GM18907 (cell line): ENCODE results near the gene CISD3.
"Not testable (repeated sequence)": the region's sequence is repeated elsewhere in the genome, so short reads cannot be mapped to it uniquely, and the experiment has no call there.

ENCODE experiments used
- ATAC-seq: cut with Tn5 transposase; IDR thresholded peaks from one replicate; pipeline ENCODE4 v1.9.1; 2021; ENCODE audit warnings: mild to moderate bottlenecking, moderate library complexity; ENCODE audit not compliant: unreplicated experiment

The CISD3 gene

DNA sequence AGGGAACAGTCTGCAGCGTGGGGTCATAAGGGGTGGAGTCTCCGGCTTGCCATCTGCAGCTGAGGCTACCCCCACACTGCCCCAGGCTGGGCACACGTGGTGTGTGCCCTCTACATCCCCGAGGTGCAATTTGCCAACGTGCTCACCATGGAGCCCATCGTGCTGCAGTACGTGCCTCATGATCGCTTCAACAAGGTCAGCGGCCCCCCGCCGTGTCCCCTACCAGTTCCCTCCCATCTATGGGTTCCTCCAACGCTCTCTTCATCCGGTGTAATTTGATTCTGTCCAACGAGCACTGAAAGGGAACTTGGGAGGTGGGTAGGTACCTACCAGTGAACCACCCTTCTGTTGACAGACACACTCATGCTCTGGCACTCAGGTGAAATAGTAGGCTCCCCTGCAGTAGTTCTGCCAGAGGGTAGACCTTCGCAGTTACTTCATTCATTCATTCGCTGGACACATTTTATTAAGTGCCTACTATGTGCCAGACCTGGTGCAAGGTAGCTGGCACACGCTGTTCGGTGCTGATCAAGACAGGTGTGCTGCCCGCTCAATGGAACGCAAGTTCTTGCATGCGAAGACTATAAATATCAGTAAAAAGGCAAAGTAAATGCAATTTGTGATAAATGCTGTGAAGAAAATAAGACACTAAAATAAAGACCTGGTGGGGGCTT lies 22.3 kb upstream of the CISD3 start:
- ATAC-seq = no peak

- ATAC-seq = no peak
Observed at GRCh38 chr17:38709104-38709820, 20.9 kb upstream of the CISD3 start.

DNA sequence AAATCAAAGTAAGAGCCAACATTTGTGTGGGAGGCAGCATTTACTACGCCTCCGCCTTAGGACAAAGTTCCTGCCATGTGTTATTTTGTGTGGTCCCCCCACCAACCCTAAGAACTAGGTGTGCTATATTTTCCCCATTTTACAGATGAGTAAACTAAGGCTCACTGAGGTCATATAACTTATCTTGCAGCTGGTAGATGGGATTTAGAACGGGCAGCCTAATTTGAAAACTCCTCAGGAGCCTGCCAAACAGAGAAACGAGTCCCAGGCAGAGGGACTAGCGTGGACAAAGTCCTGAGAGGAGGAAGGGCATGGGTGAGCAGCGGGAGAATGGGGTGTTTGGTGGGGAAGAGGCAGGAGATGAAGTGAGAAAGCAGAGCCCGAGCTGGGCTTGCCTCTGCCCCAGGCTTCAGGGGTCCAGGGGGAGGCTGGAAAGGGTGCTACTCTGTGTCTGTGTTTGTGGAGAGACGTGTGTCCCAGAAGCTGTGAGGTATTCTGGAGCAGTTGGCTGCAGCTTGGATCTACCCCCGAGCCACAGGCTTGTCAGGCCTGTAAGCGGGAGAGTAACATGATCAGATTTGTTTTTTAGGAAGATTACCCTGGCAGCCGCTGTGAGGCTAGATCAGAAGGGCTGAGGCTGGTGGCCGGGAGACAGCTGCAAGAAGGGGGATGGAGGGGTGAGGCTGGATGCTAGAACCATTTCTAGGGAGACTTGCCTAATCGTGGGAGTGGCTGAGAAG lies 20.1 kb upstream of the CISD3 start:
- ATAC-seq = no peak

DNA sequence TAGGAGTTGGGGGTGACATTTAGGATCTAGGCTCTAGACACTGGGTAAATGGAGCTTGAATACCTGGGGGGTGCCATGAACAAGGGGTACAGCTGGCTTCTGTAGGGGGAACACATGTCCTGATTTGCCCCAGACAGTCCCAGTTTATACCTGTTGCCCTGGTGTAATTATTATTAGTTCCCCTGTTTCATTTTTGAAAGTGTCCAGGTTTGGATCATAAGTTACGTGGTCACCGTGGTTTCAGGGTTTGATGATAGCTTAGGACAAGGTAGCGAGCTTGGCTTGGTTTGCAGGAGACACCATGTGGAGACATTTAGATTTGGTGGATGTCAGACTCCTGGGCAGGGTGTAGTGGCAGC lies 19.6 kb upstream of the CISD3 start:
- no peak for ATAC-seq

GRCh38 chr17:38710985-38711384 lies 19.2 kb upstream of the CISD3 start:
- no peak for ATAC-seq

DNA sequence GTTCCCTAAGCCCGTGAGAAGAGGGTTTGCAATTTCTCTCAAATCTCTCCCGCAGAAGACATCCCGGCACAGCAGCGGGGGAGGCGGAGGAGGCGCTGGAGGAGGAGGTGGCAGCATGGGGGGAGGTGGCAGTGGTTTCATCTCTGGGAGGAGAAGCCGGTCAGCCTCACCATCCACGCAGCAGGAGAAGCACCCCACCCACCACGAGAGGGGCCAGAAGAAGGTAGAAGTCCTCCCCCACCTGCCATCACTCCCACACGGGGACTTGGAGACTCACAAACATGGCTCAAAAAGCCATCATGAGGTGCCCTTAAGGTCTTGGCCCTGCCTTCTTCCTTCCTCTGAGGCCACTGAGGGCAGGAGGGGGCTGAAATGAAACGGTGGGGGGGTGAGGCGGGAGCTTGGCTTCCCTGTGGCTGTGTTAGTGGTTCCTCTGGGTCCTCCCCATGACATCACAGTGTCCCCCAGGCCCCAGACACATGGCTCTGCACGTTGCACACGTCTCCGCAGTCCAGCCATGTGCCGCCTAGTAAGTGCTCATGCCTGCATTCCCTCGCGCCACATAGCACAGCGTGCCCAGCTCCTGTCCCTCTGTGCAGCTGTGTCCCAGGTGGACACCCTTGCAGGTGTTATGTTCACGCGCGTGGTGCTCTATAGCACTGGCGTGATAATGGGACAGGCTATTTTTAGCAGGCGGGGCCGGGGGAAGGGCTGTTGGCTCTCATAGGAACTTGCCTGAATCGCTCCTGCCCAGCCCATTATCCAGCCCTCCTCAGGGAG lies 18.2 kb upstream of the CISD3 start:
- no peak for ATAC-seq

DNA sequence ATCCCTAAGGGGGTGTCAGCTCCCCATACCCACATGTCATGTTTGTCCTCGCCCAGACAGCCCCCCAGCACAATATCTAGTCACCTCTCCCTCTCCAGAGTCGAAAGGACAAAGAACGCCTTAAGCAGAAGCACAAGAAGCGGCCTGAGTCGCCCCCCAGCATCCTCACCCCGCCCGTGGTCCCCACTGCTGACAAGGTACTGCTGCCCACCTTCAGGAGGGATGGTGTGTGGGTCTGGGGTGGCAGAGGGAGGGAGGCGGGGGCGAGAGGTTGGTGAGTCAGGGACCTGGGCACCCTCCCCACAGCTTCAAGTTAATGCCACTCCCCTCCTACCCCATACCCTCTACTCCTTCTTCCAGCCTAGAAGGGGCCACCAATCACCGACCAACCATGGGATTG lies 17.5 kb upstream of the CISD3 start:
- ATAC-seq = no peak

DNA sequence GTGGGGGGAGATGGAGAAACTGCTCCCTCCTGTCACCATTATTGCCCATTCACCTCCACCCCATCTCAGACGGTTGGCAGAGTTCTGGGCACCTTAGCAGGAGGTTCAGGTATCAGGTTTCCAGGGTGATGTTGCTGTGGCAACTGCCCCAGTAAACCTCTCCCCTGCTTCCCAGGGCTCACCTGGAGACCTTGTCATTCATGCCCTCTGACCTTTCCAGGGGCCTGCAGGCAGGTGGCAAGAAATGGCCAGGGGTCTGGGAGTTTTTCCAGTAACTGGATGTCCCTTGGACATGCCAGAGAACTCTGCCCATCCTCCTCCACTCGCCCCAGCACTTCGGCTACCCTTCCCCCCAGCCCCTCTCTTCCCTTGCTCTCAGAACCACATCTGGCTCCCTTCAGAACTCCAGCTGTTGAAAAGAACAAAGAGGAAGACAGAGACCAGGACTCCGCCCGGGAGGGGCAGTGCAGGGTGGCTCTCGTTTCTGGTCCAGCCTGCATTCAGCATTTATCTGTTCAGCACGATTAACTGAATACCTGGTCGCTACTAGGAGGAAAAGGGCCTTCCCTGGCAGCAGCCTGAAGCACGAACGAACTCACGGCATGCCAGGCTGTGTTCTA lies 16.6 kb upstream of the CISD3 start:
- ATAC-seq = no peak

- no peak for ATAC-seq
Observed at GRCh38 chr17:38715216-38715943, 14.8 kb upstream of the CISD3 start.

GRCh38 chr17:38716368-38717005 lies 13.7 kb upstream of the CISD3 start:
- no peak for ATAC-seq

DNA sequence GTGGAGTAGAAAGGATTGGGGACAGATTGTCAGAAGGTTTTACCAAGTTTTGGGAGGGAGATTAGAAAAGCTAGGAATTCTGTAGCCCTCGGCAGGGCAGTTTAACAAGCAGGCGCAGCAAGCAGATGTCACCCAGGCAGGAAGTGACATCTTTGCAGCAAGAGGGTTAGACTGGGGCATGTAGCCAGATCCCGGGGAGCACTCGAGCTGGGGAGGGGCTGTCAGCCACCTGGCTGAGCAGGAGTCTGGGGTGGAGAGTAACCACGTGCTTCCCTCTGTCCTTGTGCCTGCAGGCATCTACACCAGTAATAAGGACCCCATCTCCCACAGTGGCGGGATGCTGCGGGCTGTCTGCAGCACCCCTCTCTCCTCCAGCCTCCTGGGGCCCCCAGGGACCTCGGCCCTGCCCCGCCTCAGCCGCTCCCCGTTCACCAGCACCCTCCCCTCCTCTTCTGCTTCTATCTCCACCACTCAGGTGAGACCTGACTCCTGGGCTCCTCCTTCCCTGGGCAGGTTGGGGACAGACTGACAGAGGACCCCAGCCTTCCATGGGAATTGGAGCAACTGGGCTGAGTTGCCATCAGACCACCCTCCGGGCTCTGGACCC lies 12.9 kb upstream of the CISD3 start:
- no peak for ATAC-seq

DNA sequence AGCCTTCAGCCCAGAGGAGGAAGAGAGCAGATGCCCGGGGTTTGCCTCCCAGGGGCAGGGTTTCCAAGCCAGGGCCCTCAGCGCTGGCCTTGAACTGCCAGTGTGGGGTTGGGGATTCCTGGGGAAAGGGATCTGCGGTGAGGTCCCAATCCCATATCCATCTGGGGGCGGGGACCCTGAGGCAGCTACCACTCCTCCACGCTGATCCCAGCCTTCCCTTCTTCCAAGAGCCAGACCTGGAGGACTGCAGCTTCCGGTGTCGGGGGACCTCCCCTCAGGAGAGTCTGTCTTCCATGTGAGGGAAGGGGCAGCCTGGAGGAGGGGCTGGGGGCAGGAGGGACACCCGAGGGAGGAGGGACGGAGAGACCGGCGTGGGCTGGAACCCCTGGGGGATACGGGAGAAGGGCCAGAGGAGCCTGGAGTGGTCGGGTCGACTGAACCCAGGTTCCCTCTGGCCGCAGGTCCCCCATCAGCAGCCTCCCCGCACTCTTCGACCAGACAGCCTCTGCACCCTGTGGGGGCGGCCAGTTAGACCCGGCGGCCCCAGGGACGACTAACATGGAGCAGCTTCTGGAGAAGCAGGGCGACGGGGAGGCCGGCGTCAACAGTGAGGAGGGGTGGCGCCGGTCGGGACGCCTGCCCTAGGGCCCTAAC lies 10.7 kb upstream of the CISD3 start:
- no peak for ATAC-seq

GRCh38 chr17:38719943-38720641 lies 10.0 kb upstream of the CISD3 start:
- ATAC-seq = no peak

DNA sequence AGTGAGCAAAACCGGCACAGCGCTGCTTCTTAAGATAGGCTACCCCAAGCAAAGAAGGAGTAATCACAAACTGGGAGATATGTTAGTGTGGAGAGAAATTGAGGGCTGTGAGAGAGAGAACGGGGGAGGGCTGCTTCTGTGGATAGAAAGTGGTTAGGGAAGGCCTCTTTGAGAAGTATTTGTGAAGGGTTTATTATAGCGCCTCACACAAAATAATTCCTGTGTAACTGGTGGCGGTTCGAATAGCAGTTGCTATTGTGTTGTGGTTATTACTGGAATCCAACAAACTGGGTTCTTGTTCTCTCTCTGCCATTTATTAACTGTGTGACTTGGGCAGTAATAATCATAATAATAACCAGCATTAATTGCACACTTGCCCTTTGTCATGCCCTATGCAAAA lies 9.2 kb upstream of the CISD3 start:
- no peak for ATAC-seq

GRCh38 chr17:38721802-38722201 lies 8.3 kb upstream of the CISD3 start:
- ATAC-seq = no peak

DNA sequence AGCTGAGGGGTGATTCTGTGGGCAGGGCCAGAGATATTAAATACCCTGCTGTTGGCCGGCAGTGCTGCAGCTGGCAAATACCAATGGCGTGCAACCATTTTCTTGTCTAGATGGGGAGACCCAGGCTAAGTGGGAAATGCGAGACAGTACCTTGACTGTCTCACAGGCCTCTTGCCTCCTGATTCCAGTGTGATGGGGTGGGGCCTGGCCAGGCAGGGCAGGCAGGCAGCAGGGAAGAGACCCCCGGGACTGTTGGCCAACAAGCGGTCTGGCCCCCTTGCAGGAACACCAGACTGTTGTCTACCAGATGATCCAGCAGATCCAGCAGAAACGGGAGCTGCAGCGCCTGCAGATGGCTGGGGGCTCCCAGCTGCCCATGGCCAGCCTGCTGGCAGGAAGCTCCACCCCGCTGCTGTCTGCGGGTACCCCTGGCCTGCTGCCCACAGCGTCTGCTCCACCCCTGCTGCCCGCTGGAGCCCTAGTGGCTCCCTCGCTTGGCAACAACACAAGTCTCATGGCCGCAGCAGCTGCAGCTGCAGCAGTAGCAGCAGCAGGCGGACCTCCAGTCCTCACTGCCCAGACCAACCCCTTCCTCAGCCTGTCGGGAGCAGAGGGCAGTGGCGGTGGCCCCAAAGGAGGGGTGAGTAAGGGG lies 5.7 kb upstream of the CISD3 start:
- no peak for ATAC-seq

DNA sequence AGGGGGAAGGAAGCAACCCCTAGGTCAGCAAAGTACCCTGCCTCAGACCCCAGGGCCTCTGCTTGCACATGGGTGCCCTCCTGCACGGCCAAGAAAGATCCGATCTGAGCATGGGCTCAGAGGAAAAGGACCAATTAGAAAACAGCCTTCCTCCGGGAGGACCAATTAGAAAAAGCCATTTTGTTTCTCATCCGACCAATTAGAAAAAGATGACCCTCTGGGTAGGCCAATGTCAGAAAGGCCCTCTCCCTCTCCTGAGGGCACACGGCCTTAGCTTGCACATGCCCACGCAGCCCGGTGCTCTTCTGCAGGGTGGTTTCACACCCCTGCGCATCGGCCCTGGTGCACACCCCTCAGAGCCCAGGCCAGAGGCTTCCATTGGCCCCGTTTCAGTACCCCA lies 5.1 kb upstream of the CISD3 start:
- no peak for ATAC-seq

GRCh38 chr17:38726145-38726544 lies 4.0 kb upstream of the CISD3 start:
- ATAC-seq = not testable (repeated sequence)
